ENCODE measurements around the gene CPNE6.

The CPNE6 gene

GRCh38 chr14:24110523-24110922, 39.2 kb downstream of the CPNE6 start:
- TF ChIP-seq EZH2 (IDR thresholded peaks at IDR 0.05; ENCODE audit: borderline replicate concordance, low read length), result no peak
- TF ChIP-seq CTCF (IDR thresholded peaks at IDR 0.05; ENCODE audit: low read length), result no peak
- Histone ChIP-seq H3K4me2 (ENCODE audit: low read length) (no peak overlapping the region), H3F3A (ENCODE audit: insufficient read depth, low read length) (no peaks in the 10 kb centered on the region; the same call in 1 of the 2 replicates), H3K9me2 (ENCODE audit: low read depth, low read length) (no peaks in the 10 kb centered on the region), H4K20me1 (ENCODE audit: insufficient read depth, low read length) (no peaks in the 10 kb centered on the region), H3K4me1 (ENCODE audit: insufficient read depth, low read length, severe bottlenecking) (peaks cover 15% of the 10 kb centered on the region), H3K27ac (ENCODE audit: low read depth, low read length, poor library complexity, severe bottlenecking) (no peak overlapping the region), H3K36me3 (ENCODE audit: insufficient read depth, low read length) (no peaks in the 10 kb centered on the region), H3K79me2 (ENCODE audit: insufficient read depth, low read length) (no peaks in the 10 kb centered on the region; the same call in 1 of the 2 replicates), H2AFZ (ENCODE audit: low read length) (no peak overlapping the region), H3K9me3 (ENCODE audit: low read length) (no peaks in the 10 kb centered on the region), H3K4me3 (ENCODE audit: low read depth, low read length, poor library complexity, severe bottlenecking) (no peak overlapping the region), H3K9ac (ENCODE audit: low read length) (no peak overlapping the region), H3K27me3 (ENCODE audit: insufficient read depth, low read length) (no peaks in the 10 kb centered on the region)

GRCh38 chr14:24113379-24113800, 42.0 kb downstream of the CPNE6 start:
- H3K36me3 ChIP-seq (ENCODE audit: insufficient read depth, low read length), result peaks cover 21% of the 10 kb centered on the region; the same call in 1 of the 2 replicates
- H3K9me3 ChIP-seq (ENCODE audit: low read length), result no peaks in the 10 kb centered on the region
- peaks cover 27% of the 10 kb centered on the region for H3K4me1 ChIP-seq (ENCODE audit: insufficient read depth, low read length, severe bottlenecking)
- no peaks in the 10 kb centered on the region for H3F3A ChIP-seq (ENCODE audit: insufficient read depth, low read length)
- peak overlapping the region; percentile 87 for H3K4me2 ChIP-seq (ENCODE audit: low read length)
- H3K9ac ChIP-seq (ENCODE audit: low read length), result peak overlapping the region; percentile 86
- peaks cover 4% of the 10 kb centered on the region; the same call in 1 of the 2 replicates for H3K79me2 ChIP-seq (ENCODE audit: insufficient read depth, low read length)
- TF ChIP-seq EZH2 (IDR thresholded peaks at IDR 0.05; ENCODE audit: borderline replicate concordance, low read length) (no peak), CTCF (IDR thresholded peaks at IDR 0.05; ENCODE audit: low read length) (no peak)
- no peaks in the 10 kb centered on the region for H3K9me2 ChIP-seq (ENCODE audit: low read depth, low read length)
- H4K20me1 ChIP-seq (ENCODE audit: insufficient read depth, low read length), result no peaks in the 10 kb centered on the region
- no peaks in the 10 kb centered on the region for H3K27me3 ChIP-seq (ENCODE audit: insufficient read depth, low read length)
- H3K4me3 ChIP-seq (ENCODE audit: low read depth, low read length, poor library complexity, severe bottlenecking), result peak overlapping the region; percentile 76
- no peak overlapping the region for H2AFZ ChIP-seq (ENCODE audit: low read length)
- peak overlapping the region; percentile 90 for H3K27ac ChIP-seq (ENCODE audit: low read depth, low read length, poor library complexity, severe bottlenecking)

- H3K9me2 ChIP-seq (ENCODE audit: low read depth, low read length), result no peaks in the 10 kb centered on the region
- peaks cover 21% of the 10 kb centered on the region for H3K4me1 ChIP-seq (ENCODE audit: insufficient read depth, low read length, severe bottlenecking)
- H3K9ac ChIP-seq (ENCODE audit: low read length), result peak overlapping the region; percentile 86
- peak overlapping the region; percentile 87 for H3K4me2 ChIP-seq (ENCODE audit: low read length)
- H3K27me3 ChIP-seq (ENCODE audit: insufficient read depth, low read length), result no peaks in the 10 kb centered on the region
- H3F3A ChIP-seq (ENCODE audit: insufficient read depth, low read length), result no peaks in the 10 kb centered on the region
- peaks cover 26% of the 10 kb centered on the region; the same call in 1 of the 2 replicates for H3K36me3 ChIP-seq (ENCODE audit: insufficient read depth, low read length)
- H3K27ac ChIP-seq (ENCODE audit: low read depth, low read length, poor library complexity, severe bottlenecking), result peak overlapping the region; percentile 90
- TF ChIP-seq CTCF (IDR thresholded peaks at IDR 0.05; ENCODE audit: low read length) (no peak), EZH2 (IDR thresholded peaks at IDR 0.05; ENCODE audit: borderline replicate concordance, low read length) (no peak)
- no peaks in the 10 kb centered on the region for H4K20me1 ChIP-seq (ENCODE audit: insufficient read depth, low read length)
- peak overlapping the region; percentile 76 for H3K4me3 ChIP-seq (ENCODE audit: low read depth, low read length, poor library complexity, severe bottlenecking)
- no peaks in the 10 kb centered on the region for H3K9me3 ChIP-seq (ENCODE audit: low read length)
- H2AFZ ChIP-seq (ENCODE audit: low read length), result no peak overlapping the region
- peaks cover 4% of the 10 kb centered on the region; the same call in 1 of the 2 replicates for H3K79me2 ChIP-seq (ENCODE audit: insufficient read depth, low read length)
Observed at GRCh38 chr14:24113801-24114531, 42.6 kb downstream of the CPNE6 start.

All from OCI-LY1 (cell line).